Lower leg skin (tissue), 3 donors: ENCODE measurements around the gene RPGR.

Source experiments
- CTCF ChIP-seq, 3 donors: fragments of 450-650 bp; IDR thresholded peaks; one replicate each; pipeline ENCODE4 v1.5.1; 2016; ENCODE audit warnings: antibody characterized with exemption in 3 of 3, mild to moderate bottlenecking in 3 of 3, moderate library complexity in 2 of 3
- POLR2A ChIP-seq, 2 donors: fragments of 450-650 bp; IDR thresholded peaks; one replicate each; pipeline ENCODE4 v1.6.1; 2016 to 2017; ENCODE audit warnings: antibody characterized with exemption in 2 of 2, mild to moderate bottlenecking in 1 of 2, moderate library complexity in 1 of 2

DNA sequence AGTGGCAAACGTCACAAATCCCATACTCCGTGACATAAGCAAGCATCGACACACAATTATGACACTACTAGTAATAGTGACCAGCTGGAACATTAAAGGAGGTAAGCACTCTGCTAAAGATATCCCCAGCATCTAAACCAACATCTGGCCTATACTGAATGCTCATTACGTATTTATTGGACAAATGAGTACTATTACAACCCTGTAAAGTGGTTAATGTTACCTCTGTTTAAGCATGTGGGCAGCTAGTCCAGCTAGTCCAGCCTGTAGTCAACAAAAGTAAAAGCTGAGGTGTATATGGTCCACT, 419 bp upstream of the RPGR start:
- TF ChIP-seq CTCF (IDR thresholded peaks at IDR 0.05) (no peak), POLR2A (IDR thresholded peaks at IDR 0.05) (no peak)
